Breast epithelium (tissue), 4 donors: ENCODE measurements around the gene OSBPL1A. TPM values are rescaled to one million over a fixed set of nuclear protein-coding genes. Genes with fewer than 3 reads are reported as not detected.
"Not testable (repeated sequence)": the region's sequence is repeated elsewhere in the genome, so short reads cannot be mapped to it uniquely, and the experiment has no call there.

Source experiments
- DNase-seq, 2 donors: peaks; one replicate each; pipeline ENCODE4 v3.0.0-alpha.2; 2019; ENCODE audit warnings: low spot score in 2 of 2
- H3K27ac ChIP-seq, 2 donors: fragments of 200-600 bp; sonication (generic) in 1 of 2; one replicate each; pipeline ENCODE4 v1.5.1; 2016 to 2019; ENCODE audit warnings: mild to moderate bottlenecking in 1 of 2
- H3K27me3 ChIP-seq, 2 donors: fragments of 200-600 bp; sonication (generic) in 1 of 2; one replicate each; pipeline versions ENCODE4 v1.5.1 to v1.6.0; 2017 to 2019; ENCODE audit warnings: control low read depth in 1 of 2, mild to moderate bottlenecking in 1 of 2
- H3K36me3 ChIP-seq: fragments of 200-600 bp; one replicate; pipeline ENCODE4 v1.5.1; 2019
- H3K4me1 ChIP-seq, 2 donors: fragments of 200-600 bp; sonication (generic); one replicate each; pipeline ENCODE4 v1.5.1; 2016 to 2019; ENCODE audit warnings: control low read depth in 1 of 2
- H3K4me3 ChIP-seq, 3 donors: fragments of 200-600 bp; sonication (generic); 1 replicate in 2 of 3; 2 replicates in 1 of 3; pipeline ENCODE4 v1.5.1; 2016 to 2019; ENCODE audit warnings: mild to moderate bottlenecking in 3 of 3, moderate library complexity in 2 of 3
- H3K9me3 ChIP-seq, 2 donors: fragments of 200-600 bp; sonication (generic) in 1 of 2; one replicate each; pipeline ENCODE4 v1.5.1; 2016 to 2019; ENCODE audit warnings: control low read depth in 1 of 2
- CTCF ChIP-seq, 3 donors: fragments of 450-650 bp; IDR thresholded peaks; one replicate each; pipeline ENCODE4 v1.5.1; 2016 to 2017; ENCODE audit warnings: antibody characterized with exemption in 3 of 3, mild to moderate bottlenecking in 3 of 3, moderate library complexity in 3 of 3
- POLR2A ChIP-seq: fragments of 450-650 bp; IDR thresholded peaks from one replicate; pipeline ENCODE4 v1.6.1; 2016; ENCODE audit warnings: antibody characterized with exemption, mild to moderate bottlenecking, moderate library complexity
- POLR2AphosphoS5 ChIP-seq, 3 donors: sonication (generic); formaldehyde crosslinking; IDR thresholded peaks; one replicate each; pipeline ENCODE4 v1.6.1; 2017; ENCODE audit warnings: antibody characterized with exemption in 3 of 3
- intact Hi-C: fragments of 100-400 bp; cut with DNase I; formaldehyde crosslinking; loops from one replicate; pipeline ENCODE4 v1.15.1; 2023; ENCODE audit warnings: low total_unique reads
- total RNA-seq, 3 donors: library from RNA; depleted of rRNA; stranded (reverse); fragments of >200 nt; gene quantifications; one replicate each; pipeline ENCODE4 v1.1.0, GENCODE V29; 2016

OSBPL1A gene
- total RNA-seq, 3 donors from 2014 or later: 61.1 to 84.3 (median 77.0) TPM

GRCh38 chr18:24359787-24360530 lies 37.7 kb downstream of the OSBPL1A start:
- TF ChIP-seq CTCF (IDR thresholded peaks at IDR 0.05): peak; percentile 15 to 66 (median 59)
- H3K36me3 ChIP-seq, H3K4me1 ChIP-seq, DNase-seq, H3K27me3 ChIP-seq, H3K9me3 ChIP-seq, intact Hi-C loops: not testable (repeated sequence)
- Histone ChIP-seq H3K4me3 (peak overlapping the region in 1 of 3 donors; percentile 32), H3K27ac (peak overlapping the region in 1 of 2 donors; percentile 49)

GRCh38 chr18:24354278-24354677 lies 43.3 kb downstream of the OSBPL1A start:
- DNase-seq: no peak
- Histone ChIP-seq H3K27ac (no peak overlapping the region), H3K4me3 (no peak overlapping the region), H3K36me3 (no peaks in the 10 kb centered on the region), H3K9me3 (no peaks in the 10 kb centered on the region), H3K27me3 (no peaks in the 10 kb centered on the region), H3K4me1 (no peaks in the 10 kb centered on the region)
- intact Hi-C loops: no loop called here
- TF ChIP-seq CTCF (IDR thresholded peaks at IDR 0.05): no peak
- no peak for TF ChIP-seq POLR2A
- TF ChIP-seq POLR2AphosphoS5 (IDR thresholded peaks at IDR 0.05): no peak

GRCh38 chr18:24346254-24346653 lies 51.4 kb downstream of the OSBPL1A start:
- Histone ChIP-seq H3K36me3 (no peaks in the 10 kb centered on the region), H3K4me3 (no peak overlapping the region), H3K4me1 (no peaks in the 10 kb centered on the region), H3K27ac (no peak overlapping the region), H3K27me3 (no peaks in the 10 kb centered on the region), H3K9me3 (no peaks in the 10 kb centered on the region)
- TF ChIP-seq CTCF (IDR thresholded peaks at IDR 0.05) (no peak), POLR2A (no peak), POLR2AphosphoS5 (IDR thresholded peaks at IDR 0.05) (no peak)
- DNase-seq: no peak
- intact Hi-C loops: no loop called here

- intact Hi-C loops: no loop called here
- H3K27ac ChIP-seq: no peak overlapping the region
- no peaks in the 10 kb centered on the region for H3K4me1 ChIP-seq
- TF ChIP-seq POLR2AphosphoS5 (IDR thresholded peaks at IDR 0.05) (no peak), POLR2A (no peak), CTCF (IDR thresholded peaks at IDR 0.05) (no peak)
- no peak for DNase-seq
- no peak overlapping the region for H3K4me3 ChIP-seq
- no peaks in the 10 kb centered on the region for H3K9me3 ChIP-seq
- H3K27me3 ChIP-seq: no peaks in the 10 kb centered on the region
- H3K36me3 ChIP-seq: no peaks in the 10 kb centered on the region
These were observed 53.1 kb downstream of the OSBPL1A start for GRCh38 chr18:24344509-24344908.

- H3K4me3 ChIP-seq: no peak overlapping the region
- no peak overlapping the region for H3K27ac ChIP-seq
- intact Hi-C loops: no loop called here
- DNase-seq: no peak
- H3K4me1 ChIP-seq: no peaks in the 10 kb centered on the region
- no peak for TF ChIP-seq CTCF (IDR thresholded peaks at IDR 0.05)
- H3K9me3 ChIP-seq: no peaks in the 10 kb centered on the region
- H3K36me3 ChIP-seq: no peaks in the 10 kb centered on the region
- H3K27me3 ChIP-seq: no peaks in the 10 kb centered on the region
These were observed 55.3 kb downstream of the OSBPL1A start for GRCh38 chr18:24342347-24342746.
